ENCODE data around the gene SPINK13. TPM values are rescaled to one million over a fixed set of nuclear protein-coding genes. Genes with fewer than 3 reads are reported as not detected.
"Not testable (repeated sequence)": the region's sequence is repeated elsewhere in the genome, so short reads cannot be mapped to it uniquely, and the experiment has no call there.

The SPINK13 gene
- total RNA-seq, 1 donor = not detected

DNA sequence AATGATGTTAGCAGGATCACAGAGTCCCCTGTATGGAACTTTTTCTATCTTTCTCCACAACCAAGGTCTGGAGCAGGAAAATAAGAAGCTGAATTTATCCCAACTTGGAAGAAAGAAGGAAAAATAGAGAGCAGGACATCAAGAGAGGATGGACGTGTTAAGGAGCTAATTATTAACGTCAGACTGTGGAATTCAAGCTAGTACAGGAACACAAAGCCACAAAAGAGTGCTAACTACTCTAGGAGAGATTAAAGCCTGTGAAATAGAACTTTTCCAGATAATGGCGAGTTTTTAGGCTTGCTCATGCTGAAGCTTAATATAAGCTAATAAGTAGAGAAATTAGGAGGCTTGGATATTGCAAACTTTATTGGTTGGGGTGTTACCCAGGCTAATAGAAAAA is 632 bp upstream of the SPINK13 start:
- no peak overlapping the region for H3K27ac ChIP-seq (ENCODE audit: low read depth, low read length)

DNA sequence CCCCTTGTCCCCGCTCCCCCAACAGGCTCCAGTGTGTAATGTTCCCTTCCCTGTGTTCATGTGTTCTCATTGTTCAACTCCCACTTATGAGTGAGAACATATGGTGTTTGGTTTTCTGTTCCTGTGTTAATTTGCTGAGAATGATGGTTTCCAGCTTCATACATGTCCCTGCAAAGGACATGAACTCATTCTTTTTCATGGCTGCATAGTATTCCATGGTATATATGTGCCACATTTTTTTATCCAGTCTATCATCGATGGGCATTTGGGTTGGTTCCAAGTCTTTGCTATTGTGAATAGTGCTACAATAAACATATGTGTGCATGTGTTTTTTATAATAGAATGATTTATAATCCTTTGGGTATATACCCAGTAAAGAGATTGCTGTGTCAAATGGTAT is 6.5 kb downstream of the SPINK13 start:
- H3K27ac ChIP-seq (ENCODE audit: low read depth, low read length); H3K4me1 ChIP-seq (ENCODE audit: insufficient read depth, low read length); H2AFZ ChIP-seq (ENCODE audit: low read length); H3K4me3 ChIP-seq (ENCODE audit: insufficient read depth, low read length); H4K20me1 ChIP-seq (ENCODE audit: insufficient read depth, low read length); DNase-seq (ENCODE audit: insufficient read length, low spot score, missing footprints); H3K79me2 ChIP-seq (ENCODE audit: insufficient read depth, low read length); H3K27me3 ChIP-seq (ENCODE audit: insufficient read depth, low read length); H3K36me3 ChIP-seq (ENCODE audit: insufficient read depth, low read length); H3K9me3 ChIP-seq (ENCODE audit: low read depth, low read length); H3K4me2 ChIP-seq (ENCODE audit: insufficient read depth, low read length): not testable (repeated sequence)

More for the DNA sequence above, 632 bp upstream of the SPINK13 start:
- DNase-seq (ENCODE audit: insufficient read length, low spot score, missing footprints) = no peak
- no peaks in the 10 kb centered on the region for H3K79me2 ChIP-seq (ENCODE audit: insufficient read depth, low read length)
- no peaks in the 10 kb centered on the region for H3K9me3 ChIP-seq (ENCODE audit: low read depth, low read length)
- no peaks in the 10 kb centered on the region for H4K20me1 ChIP-seq (ENCODE audit: insufficient read depth, low read length)
- H3K4me3 ChIP-seq (ENCODE audit: insufficient read depth, low read length) = no peak overlapping the region
- no peaks in the 10 kb centered on the region for H3K27me3 ChIP-seq (ENCODE audit: insufficient read depth, low read length)
- no peak overlapping the region for H2AFZ ChIP-seq (ENCODE audit: low read length)
- no peak overlapping the region for H3K4me2 ChIP-seq (ENCODE audit: insufficient read depth, low read length)
- H3K36me3 ChIP-seq (ENCODE audit: insufficient read depth, low read length) = no peaks in the 10 kb centered on the region
- TF ChIP-seq, protein P1, sequence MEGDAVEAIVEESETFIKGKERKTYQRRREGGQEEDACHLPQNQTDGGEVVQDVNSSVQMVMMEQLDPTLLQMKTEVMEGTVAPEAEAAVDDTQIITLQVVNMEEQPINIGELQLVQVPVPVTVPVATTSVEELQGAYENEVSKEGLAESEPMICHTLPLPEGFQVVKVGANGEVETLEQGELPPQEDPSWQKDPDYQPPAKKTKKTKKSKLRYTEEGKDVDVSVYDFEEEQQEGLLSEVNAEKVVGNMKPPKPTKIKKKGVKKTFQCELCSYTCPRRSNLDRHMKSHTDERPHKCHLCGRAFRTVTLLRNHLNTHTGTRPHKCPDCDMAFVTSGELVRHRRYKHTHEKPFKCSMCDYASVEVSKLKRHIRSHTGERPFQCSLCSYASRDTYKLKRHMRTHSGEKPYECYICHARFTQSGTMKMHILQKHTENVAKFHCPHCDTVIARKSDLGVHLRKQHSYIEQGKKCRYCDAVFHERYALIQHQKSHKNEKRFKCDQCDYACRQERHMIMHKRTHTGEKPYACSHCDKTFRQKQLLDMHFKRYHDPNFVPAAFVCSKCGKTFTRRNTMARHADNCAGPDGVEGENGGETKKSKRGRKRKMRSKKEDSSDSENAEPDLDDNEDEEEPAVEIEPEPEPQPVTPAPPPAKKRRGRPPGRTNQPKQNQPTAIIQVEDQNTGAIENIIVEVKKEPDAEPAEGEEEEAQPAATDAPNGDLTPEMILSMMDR (IDR thresholded peaks at IDR 0.05; ENCODE audit: extremely low read depth, low read depth, low read length) = no peak
- H3K4me1 ChIP-seq (ENCODE audit: insufficient read depth, low read length) = no peaks in the 10 kb centered on the region

DNA sequence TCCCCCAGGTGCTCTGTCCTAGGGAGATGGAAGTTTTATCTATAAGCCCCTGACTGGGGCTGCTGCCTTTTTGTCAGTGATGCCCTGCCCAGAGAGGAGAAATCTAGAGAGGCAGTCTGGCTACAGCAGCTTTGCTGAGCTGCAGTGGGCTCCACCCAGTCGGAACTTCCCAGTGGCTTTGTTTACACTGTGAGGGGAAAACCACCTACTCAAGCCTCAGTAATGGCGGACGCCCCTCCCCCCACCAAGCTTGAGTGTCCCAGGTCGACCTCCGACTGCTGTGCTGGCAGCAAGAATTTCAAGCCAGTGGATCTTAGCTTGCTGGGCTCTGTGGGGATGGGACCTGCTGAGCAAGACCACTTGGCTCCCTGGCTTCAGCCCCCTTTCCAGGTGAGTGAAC is 12.3 kb downstream of the SPINK13 start:
- not testable (repeated sequence) for H3K4me2 ChIP-seq (ENCODE audit: insufficient read depth, low read length); H2AFZ ChIP-seq (ENCODE audit: low read length); DNase-seq (ENCODE audit: insufficient read length, low spot score, missing footprints); H3K27ac ChIP-seq (ENCODE audit: low read depth, low read length); H3K79me2 ChIP-seq (ENCODE audit: insufficient read depth, low read length); H3K4me1 ChIP-seq (ENCODE audit: insufficient read depth, low read length); H4K20me1 ChIP-seq (ENCODE audit: insufficient read depth, low read length); H3K36me3 ChIP-seq (ENCODE audit: insufficient read depth, low read length); H3K9me3 ChIP-seq (ENCODE audit: low read depth, low read length); H3K4me3 ChIP-seq (ENCODE audit: insufficient read depth, low read length); H3K27me3 ChIP-seq (ENCODE audit: insufficient read depth, low read length)

DNA sequence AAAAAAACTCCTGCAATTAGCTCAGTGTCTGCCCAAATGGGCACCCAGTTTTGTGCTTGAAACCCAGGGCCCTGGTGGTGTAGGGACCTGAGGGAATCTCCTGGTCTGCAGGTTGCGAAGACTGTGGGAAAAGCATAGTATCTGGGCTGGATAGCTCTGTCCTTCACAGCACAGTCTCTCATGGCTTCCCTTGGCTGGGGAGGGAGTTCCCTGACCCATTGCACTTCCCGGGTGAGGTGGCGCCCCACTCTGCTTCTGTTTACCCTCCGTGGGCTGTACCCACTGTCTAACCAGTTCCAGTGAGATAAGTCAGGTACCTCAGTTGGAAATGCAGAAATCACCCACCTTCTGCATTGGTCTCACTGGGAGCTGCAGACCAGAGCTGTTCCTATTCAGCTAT is 12.7 kb downstream of the SPINK13 start:
- not testable (repeated sequence) for H3K36me3 ChIP-seq (ENCODE audit: insufficient read depth, low read length); H3K4me2 ChIP-seq (ENCODE audit: insufficient read depth, low read length); H3K27ac ChIP-seq (ENCODE audit: low read depth, low read length); H3K9me3 ChIP-seq (ENCODE audit: low read depth, low read length); H3K4me3 ChIP-seq (ENCODE audit: insufficient read depth, low read length); H2AFZ ChIP-seq (ENCODE audit: low read length); H4K20me1 ChIP-seq (ENCODE audit: insufficient read depth, low read length); H3K27me3 ChIP-seq (ENCODE audit: insufficient read depth, low read length); H3K79me2 ChIP-seq (ENCODE audit: insufficient read depth, low read length); DNase-seq (ENCODE audit: insufficient read length, low spot score, missing footprints); H3K4me1 ChIP-seq (ENCODE audit: insufficient read depth, low read length)

DNA sequence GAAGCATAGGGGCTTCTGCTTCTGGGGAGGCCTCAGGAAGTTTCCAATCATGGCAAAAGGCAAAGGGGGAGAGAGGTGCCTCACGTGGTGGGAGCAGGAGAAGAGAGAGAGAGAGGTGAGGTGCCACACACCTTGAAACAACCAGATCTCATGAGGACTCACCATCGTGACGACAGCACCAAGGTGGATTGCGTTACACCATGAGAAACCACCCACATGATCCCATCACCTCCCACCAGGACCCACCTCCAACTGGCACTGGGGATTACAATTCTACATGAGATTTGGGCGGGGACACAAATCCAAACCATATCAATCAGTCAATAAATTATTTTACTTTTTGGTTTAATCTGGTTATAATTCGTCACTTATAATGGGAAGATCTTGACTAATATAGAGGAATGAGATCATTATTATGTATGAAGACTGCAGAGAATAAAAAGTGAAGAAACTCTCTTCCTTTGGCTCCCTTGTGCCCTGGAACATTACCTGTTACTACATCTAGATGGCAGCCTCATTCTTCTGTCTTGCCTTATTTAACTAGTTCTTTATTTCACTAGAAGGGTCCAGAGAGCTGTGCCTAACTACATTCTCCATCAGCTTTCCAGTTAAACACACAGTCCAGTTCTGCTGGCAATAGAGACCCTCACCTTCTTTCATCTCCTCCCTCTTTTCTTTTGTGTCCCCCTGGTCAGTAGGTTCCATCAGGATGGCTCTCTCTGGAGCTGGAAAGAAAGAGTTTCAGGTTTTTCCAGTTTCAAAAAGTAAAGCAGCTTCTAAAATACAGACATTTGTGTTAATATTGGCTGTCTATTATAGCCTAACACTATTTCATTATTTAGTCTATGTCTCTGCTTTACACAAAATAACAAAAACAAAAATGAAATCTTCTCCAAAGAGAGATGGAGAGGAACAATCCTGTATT is 21.9 kb downstream of the SPINK13 start:
- Histone ChIP-seq H3K9me3 (ENCODE audit: low read depth, low read length) (no peaks in the 10 kb centered on the region), H3K27me3 (ENCODE audit: insufficient read depth, low read length) (no peaks in the 10 kb centered on the region), H3K4me3 (ENCODE audit: insufficient read depth, low read length) (no peak overlapping the region), H3K4me1 (ENCODE audit: insufficient read depth, low read length) (no peaks in the 10 kb centered on the region), H2AFZ (ENCODE audit: low read length) (no peak overlapping the region), H4K20me1 (ENCODE audit: insufficient read depth, low read length) (no peaks in the 10 kb centered on the region), H3K79me2 (ENCODE audit: insufficient read depth, low read length) (no peaks in the 10 kb centered on the region), H3K4me2 (ENCODE audit: insufficient read depth, low read length) (no peak overlapping the region), H3K27ac (ENCODE audit: low read depth, low read length) (no peak overlapping the region), H3K36me3 (ENCODE audit: insufficient read depth, low read length) (no peaks in the 10 kb centered on the region)
- TF ChIP-seq, protein P1 (IDR thresholded peaks at IDR 0.05; ENCODE audit: extremely low read depth, low read depth, low read length) = peak; percentile 33
- peak; percentile 57 for DNase-seq (ENCODE audit: insufficient read length, low spot score, missing footprints)

Measured in osteoblast (primary cell).